Smooth muscle cell of trachea (primary cell): Measurements from ENCODE around the gene MT2A. TPM values are rescaled to one million over a fixed set of nuclear protein-coding genes. Genes with fewer than 3 reads are reported as not detected.

ENCODE experiments used
- total RNA-seq: library from RNA; depleted of rRNA; stranded (reverse); fragments of >200 nt; gene quantifications from 2 replicates; pipeline ENCODE4 v1.2.1, GENCODE V29; 2014

The MT2A gene
- total RNA-seq = 96.4 and 103 TPM in 2 replicates

DNA sequence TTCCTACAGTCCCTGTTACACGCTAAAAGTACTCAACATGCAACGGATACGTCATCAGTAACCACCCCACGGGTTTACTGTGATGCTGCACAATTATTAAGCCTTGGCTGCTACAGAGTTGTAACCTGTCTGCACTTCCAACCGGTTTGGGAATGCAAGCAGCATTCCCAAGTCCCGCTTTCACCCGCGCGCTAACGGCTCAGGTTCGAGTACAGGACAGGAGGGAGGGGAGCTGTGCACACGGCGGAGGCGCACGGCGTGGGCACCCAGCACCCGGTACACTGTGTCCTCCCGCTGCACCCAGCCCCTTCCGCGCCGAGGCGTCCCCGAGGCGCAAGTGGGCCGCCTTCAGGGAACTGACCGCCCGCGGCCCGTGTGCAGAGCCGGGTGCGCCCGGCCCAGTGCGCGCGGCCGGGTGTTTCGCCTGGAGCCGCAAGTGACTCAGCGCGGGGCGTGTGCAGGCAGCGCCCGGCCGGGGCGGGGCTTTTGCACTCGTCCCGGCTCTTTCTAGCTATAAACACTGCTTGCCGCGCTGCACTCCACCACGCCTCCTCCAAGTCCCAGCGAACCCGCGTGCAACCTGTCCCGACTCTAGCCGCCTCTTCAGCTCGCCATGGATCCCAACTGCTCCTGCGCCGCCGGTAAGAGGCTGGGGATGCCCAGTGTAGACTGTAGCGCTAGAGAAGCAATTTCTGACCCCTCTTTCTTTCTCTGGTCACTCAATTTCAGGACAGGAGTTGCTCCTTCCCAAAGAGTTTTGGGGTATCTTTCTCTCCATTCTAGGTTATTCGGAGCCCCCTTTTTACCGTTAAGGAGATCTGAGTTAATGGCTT lies at the start of gene MT2A:
Gene MT2A (plus strand): TSS at position 542 of the 833 bp plus-strand sequence. CDS start 72 bp downstream, at position 614.

GRCh38 chr16:56564793-56565477 lies 43.4 kb upstream of the MT2A start, which contains the start of gene MT4:
MT4 (plus strand) TSS chr16:56565073; CDS start chr16:56565129, 56 bp downstream.

GRCh38 chr16:56589141-56590039 lies 19.0 kb upstream of the MT2A start, which contains the start of gene MT3:
MT3 (plus strand) TSS chr16:56589528; CDS start chr16:56589591, 63 bp downstream.

DNA sequence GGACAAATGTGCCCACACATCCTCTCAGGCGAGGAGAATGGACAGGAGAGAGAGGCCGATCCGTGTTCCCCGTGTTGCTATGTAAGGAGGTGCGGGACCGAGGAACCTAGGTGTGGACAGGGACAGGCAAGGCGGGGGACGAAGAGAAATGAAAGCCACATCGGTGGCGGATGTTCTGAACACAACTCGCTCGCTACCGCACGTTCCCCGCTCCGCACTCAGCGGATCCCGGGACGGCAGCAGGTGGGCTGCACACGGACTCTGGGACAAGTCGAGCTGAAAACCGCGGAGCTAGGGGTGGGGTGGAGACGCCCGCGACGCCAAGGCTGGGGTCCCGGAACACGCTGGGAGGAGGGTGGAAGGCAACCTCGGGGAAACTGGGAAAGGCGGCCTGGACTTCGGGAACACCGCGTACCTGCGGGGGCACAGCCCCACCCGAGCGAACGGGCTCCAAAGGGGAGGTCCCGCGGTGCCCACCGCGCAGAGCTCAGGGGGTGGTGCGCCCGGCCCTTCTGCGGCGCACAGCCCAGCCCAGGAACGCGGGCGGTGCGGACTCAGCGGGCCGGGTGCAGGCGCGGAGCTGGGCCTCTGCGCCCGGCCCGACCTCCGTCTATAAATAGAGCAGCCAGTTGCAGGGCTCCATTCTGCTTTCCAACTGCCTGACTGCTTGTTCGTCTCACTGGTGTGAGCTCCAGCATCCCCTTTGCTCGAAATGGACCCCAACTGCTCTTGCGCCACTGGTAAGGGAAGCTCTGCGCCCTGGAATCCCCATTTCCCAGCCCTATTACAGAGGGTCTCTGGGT lies 17.0 kb downstream of the MT2A start, which contains the start of gene MT1E:
Gene MT1E (plus strand): TSS at position 642 of the 803 bp plus-strand sequence. CDS start 71 bp downstream, at position 713.

DNA sequence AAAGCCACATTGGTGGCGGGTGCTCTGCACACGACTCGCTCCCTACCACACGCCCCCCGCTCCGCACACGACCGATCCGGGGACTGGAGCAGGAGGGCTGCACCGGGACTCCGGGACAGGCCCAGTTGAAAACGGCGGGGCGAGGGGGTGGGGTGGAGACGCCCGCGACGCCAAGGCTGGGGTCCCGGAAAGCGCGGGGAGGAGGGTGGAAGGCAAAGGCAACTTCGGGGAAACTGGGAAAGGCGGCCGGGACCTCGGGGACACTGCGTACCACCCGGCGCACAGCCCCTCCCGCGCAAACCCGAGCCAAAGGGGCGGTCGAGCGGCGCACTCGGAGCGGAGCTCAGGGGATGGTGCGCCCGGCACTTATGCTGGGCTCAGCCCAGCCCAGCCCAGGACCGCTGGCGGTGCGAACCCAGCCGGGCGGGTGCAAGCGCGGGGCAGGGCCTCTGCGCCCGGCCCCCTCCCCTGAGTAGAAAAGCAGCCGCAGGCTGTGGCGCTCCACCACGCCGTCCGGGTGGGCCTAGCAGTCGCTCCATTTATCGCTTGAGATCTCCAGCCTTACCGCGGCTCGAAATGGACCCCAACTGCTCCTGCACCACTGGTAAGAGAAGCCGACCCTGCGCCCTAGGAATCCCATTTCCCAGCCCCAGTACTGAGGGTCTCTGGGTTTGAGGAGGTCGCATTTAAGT lies 23.9 kb downstream of the MT2A start, which contains the start of gene MT1M:
Gene MT1M (plus strand): TSS at position 504 of the 692 bp plus-strand sequence. CDS start 73 bp downstream, at position 577.

DNA sequence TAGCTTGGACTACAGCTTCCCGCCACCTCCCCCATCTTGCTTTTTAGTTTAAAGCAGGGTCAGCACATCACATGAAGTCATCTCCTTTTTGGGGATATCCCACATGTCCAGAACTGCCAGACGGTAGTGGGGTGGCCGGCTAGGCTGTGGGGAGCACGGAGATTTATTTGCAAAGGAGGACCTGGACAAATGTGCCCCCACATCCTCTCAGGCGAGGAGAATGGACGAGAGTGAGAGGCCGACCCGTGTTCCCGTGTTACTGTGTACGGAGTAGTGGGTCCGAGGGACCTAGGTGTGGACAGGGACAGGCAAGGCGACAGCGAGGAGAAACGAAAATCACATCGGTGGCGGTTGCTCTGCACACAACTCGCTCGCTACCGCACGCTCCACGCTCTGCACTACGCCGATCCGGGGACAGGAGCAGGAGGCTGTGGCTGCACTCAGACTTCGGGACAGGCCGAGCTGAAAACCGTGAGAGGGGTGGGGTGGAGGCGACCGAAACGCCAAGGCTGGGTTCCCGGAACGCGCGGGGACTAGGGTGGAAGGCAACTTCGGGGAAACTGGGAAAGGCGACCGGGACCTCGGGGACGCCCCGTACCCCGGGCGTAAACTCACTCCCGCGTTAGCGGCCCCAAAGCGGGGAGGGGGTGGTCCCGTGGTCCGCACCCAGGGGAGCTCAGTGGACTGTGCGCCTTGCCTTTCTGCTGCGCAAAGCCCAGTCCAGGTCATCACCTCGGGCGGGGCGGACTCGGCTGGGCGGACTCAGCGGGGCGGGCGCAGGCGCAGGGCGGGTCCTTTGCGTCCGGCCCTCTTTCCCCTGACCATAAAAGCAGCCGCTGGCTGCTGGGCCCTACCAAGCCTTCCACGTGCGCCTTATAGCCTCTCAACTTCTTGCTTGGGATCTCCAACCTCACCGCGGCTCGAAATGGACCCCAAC lies 29.7 kb downstream of the MT2A start, which contains the start of gene MT1A:
Gene MT1A (plus strand): TSS at position 853 of the 937 bp plus-strand sequence. CDS start 73 bp downstream, at position 926.

DNA sequence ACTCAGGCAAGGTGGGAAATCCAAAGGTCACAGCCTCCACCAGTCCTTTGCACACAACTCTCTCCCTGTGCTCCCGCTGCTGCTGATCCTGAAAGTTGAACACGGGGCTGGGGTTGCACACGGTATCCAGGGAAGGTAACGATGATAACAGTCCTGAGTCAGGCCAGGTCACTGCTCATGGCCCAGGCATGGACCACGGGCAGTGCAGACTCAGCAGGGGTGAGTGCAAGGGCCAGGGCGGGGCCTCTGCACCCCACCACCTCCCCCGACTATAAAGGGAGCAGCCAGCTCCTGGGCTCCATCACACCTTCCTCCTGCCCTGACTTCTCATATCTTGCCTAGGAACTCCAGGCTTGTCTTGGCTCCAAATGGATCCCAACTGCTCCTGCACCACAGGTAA lies 43.2 kb downstream of the MT2A start, which contains the start of gene MT1B:
Gene MT1B (plus strand): TSS at position 301 of the 400 bp plus-strand sequence. CDS start 68 bp downstream, at position 369.

GRCh38 chr16:56657555-56658326 lies 49.4 kb downstream of the MT2A start, which contains the start of gene MT1F:
MT1F (plus strand) TSS chr16:56657959; CDS start chr16:56658059, 100 bp downstream.

Other genes with a start within 250 kb of the MT2A start
- gene AMFR, start 183.0 kb upstream of the MT2A start, total RNA-seq = 191 and 338 TPM in 2 replicates
- gene NUDT21, start 157.3 kb upstream of the MT2A start, total RNA-seq = 56.9 and 116 TPM in 2 replicates
- gene OGFOD1, start 157.0 kb upstream of the MT2A start, total RNA-seq = 72.8 and 74.0 TPM in 2 replicates
- gene BBS2, start 88.6 kb upstream of the MT2A start, total RNA-seq = 72.9 and 108 TPM in 2 replicates
- not detected in 2 replicates for gene MT4, start 43.5 kb upstream of the MT2A start, total RNA-seq
- 0.66 TPM in 1 of 2 replicates, not detected in the other for gene MT3, start 19.1 kb upstream of the MT2A start, total RNA-seq
- gene MT1E, start 17.2 kb downstream of the MT2A start, total RNA-seq = 167 and 190 TPM in 2 replicates
- 2.6 and 5.1 TPM in 2 replicates for gene MT1M, start 24.1 kb downstream of the MT2A start, total RNA-seq
- gene MT1A, start 30.1 kb downstream of the MT2A start, total RNA-seq = 1.5 and 1.7 TPM in 2 replicates
- not detected in 2 replicates for gene MT1B, start 43.3 kb downstream of the MT2A start, total RNA-seq
- gene MT1F, start 49.4 kb downstream of the MT2A start, total RNA-seq = 0.17 TPM in 1 of 2 replicates, not detected in the other
- gene MT1G, start 59.5 kb downstream of the MT2A start, total RNA-seq = 0.58 TPM in 1 of 2 replicates, not detected in the other
- gene MT1H, start 61.2 kb downstream of the MT2A start, total RNA-seq = not detected in 2 replicates
- gene MT1X, start 73.9 kb downstream of the MT2A start, total RNA-seq = 19.5 and 41.6 TPM in 2 replicates
- 45.2 and 63.4 TPM in 2 replicates for gene NUP93, start 121.5 kb downstream of the MT2A start, total RNA-seq